22Rv1 (cell line): ENCODE data around the gene MAP3K8.
"Not testable (repeated sequence)": the region's sequence is repeated elsewhere in the genome, so short reads cannot be mapped to it uniquely, and the experiment has no call there.

Source experiments
- H3K27ac ChIP-seq: fragments of 450-650 bp; 2 replicates; pipeline ENCODE4 v1.5.1; 2017
- ZFX ChIP-seq: fragments of 450-650 bp; IDR thresholded peaks from 2 replicates; pipeline ENCODE4 v1.6.1; 2017; ENCODE audit warnings: antibody characterized with exemption, borderline replicate concordance
- TF ChIP-seq, protein P1 (sequence below): fragments of 450-650 bp; IDR thresholded peaks from 2 replicates; pipeline ENCODE4 v1.5.1; 2017; ENCODE audit warnings: mild to moderate bottlenecking

The MAP3K8 gene

DNA sequence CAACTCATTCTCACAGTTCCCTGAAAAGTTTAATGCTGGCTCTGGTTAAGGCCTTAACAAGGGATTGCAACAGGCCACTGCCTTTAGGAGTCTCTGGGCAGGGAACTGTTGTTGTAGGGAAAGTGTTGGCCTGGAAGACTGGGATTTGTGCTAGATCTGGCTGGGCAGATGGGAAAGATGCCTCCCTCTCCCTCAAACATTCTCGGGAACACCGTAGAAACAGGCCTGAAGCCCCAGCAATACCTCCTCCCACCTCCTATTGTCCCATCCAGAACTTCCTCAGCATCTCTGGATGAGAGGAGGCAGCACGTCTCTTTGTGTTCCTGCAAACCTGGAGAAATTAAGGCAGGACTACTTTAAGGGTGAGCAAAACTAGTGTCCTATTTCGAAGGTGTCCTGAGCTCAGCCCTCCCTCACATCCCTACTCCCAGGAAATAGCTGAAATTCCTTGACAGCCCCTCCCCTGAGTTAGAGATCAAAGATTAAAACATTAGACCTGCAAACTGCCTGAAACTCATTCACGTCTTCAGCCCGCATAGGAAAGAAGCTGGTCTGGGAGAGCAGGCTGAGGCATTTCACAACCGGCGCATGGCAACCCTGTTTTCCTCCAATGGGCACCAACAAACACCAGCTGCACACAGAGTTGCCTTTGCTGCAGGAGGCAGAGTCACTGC is 10.9 kb upstream of the MAP3K8 start:
- no peak for TF ChIP-seq ZFX
- no peak overlapping the region for H3K27ac ChIP-seq

DNA sequence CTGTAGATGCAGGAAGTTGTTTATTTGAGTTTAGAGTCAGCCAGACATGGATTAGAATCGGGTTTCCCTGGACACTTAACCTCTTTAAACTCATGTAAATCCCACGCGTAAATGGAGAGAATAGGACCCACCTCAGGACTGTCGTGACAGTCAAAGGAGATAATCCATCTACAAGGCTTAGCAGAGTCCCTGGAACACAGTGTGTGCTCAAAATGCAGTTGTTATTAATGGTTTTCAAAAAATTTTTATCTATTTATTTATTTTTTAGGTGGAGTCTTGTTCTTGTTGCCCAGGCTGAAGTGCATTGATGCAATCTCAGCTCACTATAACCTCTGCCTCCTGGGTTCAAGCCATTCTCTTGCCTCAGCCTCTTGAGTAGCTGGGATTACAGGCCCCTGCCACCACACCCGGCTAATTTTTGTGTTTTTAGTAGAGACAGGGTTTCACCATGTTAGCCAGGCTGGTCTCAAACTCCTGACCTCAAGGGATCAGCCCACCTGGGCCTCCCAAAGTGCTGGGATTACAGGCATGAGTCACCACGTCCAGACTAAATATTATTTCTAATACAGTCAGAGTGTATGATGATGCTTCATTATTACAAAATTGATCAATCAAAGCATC is 10.2 kb upstream of the MAP3K8 start:
- H3K27ac ChIP-seq, result not testable (repeated sequence)

DNA sequence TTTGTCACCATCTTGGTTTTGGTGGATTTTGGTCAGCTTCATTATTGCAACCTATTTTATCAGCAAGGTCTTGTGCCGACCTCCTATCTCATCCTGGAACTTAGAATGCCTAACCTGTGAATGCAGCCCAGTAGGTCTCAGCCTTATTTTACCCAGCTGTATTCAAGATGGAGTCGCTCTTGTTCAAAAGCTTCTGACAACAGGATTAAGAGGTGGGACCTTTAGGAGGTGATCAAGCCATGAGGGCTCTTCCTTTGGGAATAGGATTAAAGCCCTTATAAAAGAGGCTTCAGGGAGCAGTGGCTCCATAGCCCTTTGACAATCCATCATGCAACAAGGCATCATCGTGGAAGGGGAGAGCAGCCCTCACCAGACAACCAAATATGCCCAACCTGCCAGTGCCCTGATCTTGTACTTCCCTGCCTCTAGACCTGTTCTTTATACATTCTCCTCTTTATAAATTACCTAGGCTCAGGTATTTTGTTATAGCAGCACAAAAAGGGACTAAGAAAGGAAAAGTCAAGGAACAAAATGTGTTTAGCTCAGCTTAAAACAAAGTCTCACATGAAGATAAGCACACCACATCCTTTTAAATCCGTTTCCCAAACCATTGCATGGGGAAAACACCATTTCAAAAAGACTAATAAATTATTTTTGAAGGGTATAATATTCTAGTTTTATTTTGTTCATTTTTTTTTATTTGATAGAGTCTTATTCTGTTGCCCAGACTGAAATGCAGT is 8.5 kb upstream of the MAP3K8 start:
- no peak overlapping the region for H3K27ac ChIP-seq
- TF ChIP-seq ZFX, result no peak
- TF ChIP-seq, protein P1, sequence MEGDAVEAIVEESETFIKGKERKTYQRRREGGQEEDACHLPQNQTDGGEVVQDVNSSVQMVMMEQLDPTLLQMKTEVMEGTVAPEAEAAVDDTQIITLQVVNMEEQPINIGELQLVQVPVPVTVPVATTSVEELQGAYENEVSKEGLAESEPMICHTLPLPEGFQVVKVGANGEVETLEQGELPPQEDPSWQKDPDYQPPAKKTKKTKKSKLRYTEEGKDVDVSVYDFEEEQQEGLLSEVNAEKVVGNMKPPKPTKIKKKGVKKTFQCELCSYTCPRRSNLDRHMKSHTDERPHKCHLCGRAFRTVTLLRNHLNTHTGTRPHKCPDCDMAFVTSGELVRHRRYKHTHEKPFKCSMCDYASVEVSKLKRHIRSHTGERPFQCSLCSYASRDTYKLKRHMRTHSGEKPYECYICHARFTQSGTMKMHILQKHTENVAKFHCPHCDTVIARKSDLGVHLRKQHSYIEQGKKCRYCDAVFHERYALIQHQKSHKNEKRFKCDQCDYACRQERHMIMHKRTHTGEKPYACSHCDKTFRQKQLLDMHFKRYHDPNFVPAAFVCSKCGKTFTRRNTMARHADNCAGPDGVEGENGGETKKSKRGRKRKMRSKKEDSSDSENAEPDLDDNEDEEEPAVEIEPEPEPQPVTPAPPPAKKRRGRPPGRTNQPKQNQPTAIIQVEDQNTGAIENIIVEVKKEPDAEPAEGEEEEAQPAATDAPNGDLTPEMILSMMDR, result no peak

DNA sequence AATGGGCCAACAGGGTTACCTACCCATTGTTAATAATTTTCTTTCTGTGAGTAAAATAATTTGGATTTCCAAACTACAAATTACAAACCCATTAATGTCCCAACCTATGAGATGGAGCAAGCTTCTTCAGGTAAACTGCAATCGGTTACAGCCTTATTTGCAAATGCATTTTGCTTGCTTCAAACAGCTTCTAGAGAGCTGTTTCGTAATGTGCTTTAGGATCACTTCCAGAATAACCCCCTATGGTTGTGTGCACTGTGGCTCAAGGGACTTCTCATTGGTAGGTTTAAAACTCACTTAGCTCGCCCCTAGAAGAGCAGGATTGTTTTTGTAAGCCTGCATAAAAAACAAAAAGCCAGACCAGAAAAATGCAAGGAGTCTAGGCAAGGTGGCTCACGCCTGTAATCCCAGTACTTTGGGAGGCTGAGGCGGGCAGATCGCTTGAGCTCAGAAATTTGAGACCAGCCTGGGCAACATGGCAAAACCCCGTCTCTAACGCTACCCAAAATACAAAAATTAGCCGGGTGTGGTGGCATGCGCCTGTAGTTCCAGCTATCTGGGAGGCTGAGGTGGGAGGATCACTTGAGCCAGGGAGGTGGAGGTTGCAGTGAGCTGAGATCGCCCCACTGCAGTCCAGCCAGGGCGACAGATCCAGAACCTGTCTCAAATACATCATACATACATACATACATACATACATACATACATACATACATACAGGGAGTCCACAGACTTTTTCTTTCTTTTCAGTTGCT is 3.3 kb upstream of the MAP3K8 start:
- H3K27ac ChIP-seq, result peak overlapping the region; percentile 54
- TF ChIP-seq ZFX, result no peak
- TF ChIP-seq, protein P1, result no peak

DNA sequence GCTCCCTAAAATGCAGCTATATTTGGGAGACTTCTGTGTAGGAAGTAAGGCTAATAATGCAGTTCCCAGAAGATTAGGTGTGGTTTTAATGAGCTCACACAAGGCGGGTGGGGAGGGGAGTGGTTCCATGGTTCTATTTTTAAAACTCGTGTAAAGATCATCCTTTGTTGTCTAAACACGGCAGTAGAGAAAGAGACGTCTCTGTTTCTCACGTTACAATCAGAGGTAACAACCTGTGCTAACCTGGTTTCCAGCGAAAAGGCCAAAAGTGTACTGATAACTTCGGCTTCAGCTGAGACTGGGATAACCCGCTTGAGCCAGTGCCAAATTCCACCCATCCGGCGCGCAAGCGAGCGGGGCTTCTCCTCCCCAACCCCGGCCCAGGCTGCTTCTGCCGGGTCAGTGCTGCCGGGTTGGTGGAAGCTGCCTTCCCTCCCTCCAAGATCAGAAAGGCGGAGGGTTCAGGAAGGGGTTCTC is 2.5 kb upstream of the MAP3K8 start:
- no peak for TF ChIP-seq ZFX
- TF ChIP-seq, protein P1, result no peak
- peak overlapping the region; percentile 54 for H3K27ac ChIP-seq

DNA sequence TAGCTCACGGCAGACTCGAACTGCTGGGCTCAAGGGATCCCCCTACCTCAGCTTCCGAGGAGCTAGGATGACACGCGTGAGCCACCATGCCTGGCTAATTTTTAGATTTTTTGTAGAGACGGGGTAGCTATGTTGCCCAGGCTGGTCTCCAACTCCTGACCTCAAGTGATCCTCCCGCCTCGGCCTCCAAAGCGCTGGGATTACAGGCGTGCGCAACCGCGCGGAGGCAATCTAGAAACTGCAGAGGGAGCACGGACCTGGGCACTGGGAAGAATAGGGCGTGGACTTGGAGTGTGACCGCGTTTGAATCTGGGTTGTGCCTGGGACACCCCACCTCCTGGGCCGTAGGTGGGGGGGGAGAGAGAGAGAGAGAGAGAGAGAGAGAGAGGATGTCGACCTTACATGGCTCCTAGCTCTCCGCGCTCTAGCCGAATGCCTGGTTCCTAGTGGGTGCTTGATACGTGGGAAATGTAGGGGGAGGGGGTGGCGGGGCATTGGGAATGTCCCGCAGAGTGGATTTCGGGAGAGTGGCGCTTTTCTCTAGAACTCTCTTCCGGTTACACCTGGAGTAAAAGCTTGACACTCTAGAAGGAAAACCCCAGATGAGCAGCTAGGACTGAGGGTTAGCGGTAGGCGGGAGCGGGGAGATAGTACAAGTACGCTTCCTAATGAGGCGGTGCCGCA is 1.2 kb upstream of the MAP3K8 start:
- TF ChIP-seq, protein P1, result no peak
- no peak for TF ChIP-seq ZFX
- peak overlapping the region; percentile 54 for H3K27ac ChIP-seq

DNA sequence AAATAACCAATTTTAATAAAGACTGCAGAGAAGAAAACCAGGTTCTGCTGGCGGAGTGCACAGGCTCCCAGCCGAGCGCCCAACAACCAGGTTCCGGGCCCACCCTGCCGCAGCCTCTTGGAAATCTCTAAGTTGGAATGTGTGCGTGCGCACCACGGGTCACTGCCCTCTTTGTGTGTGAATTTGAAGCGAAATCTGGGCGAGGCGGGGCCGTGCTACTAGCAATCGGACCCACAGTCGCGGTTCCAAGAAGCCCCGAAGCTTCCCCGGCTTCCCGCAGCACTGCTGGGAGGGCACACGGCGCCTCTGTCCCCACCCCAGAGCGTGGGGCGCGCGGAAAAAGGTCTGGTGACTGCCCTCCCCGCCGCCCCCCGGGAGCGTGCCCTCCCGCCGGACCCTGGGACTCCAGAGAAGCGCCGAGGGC is 666 bp upstream of the MAP3K8 start:
- TF ChIP-seq ZFX, result no peak
- TF ChIP-seq, protein P1, result no peak
- peak overlapping the region; percentile 54 for H3K27ac ChIP-seq
